ENCODE data around the gene B4GALT1. TPM values are rescaled to one million over a fixed set of nuclear protein-coding genes. Genes with fewer than 3 reads are reported as not detected.

B4GALT1 gene
- total RNA-seq, 4 donors from 2014 or later = 23.7 to 126 (median 93.7) TPM

GRCh38 chr9:33143241-33143661 lies 23.9 kb downstream of the B4GALT1 start:
- H3K9me3 ChIP-seq = no peaks in the 10 kb centered on the region
- WGBS, 2 donors (ENCODE audit: low coverage in 1 of 2) = 68 to 80% methylated on average over 1 to 2 of the region's 2 CpGs
- H3K27me3 ChIP-seq = no peaks in the 10 kb centered on the region
- H3K27ac ChIP-seq = peak overlapping the region in 1 of 4 donors; percentile 36
- H3K4me3 ChIP-seq = no peak overlapping the region
- H3K4me1 ChIP-seq = peaks cover 28 to 84% (median 39%) of the 10 kb centered on the region in 4 donors
- peak; percentile 7 for DNase-seq
- intact Hi-C loops (cut with DNase I; ENCODE audit: low total_unique reads) (no loop called here), in situ Hi-C loops (cut with MboI; ENCODE audit: low pct_ligation_motif_present in 1 of 4, low pct_unique_long_range_greater_than_20kb in 1 of 4, low sequenced_read_pairs in 3 of 4) (no loop called here)
- H3K36me3 ChIP-seq = no peaks in the 10 kb centered on the region
- TF ChIP-seq EP300 (IDR thresholded peaks at IDR 0.05; ENCODE audit: low read depth) = no peak
- TF ChIP-seq POLR2AphosphoS5 (IDR thresholded peaks at IDR 0.05) = no peak
- TF ChIP-seq CTCF (IDR thresholded peaks at IDR 0.05) = no peak
- TF ChIP-seq POLR2A (IDR thresholded peaks at IDR 0.05) = no peak

- H3K27ac ChIP-seq = peak overlapping the region in 1 of 4 donors; percentile 36
Measured at GRCh38 chr9:33142535-33142934, 24.6 kb downstream of the B4GALT1 start.

GRCh38 chr9:33140401-33141360 lies 26.5 kb downstream of the B4GALT1 start:
- no peaks in the 10 kb centered on the region for H3K36me3 ChIP-seq
- peak overlapping the region; percentile 59 to 68 (median 64) for H3K27ac ChIP-seq
- H3K9me3 ChIP-seq = no peaks in the 10 kb centered on the region
- in situ Hi-C loops (cut with MboI; ENCODE audit: low pct_ligation_motif_present in 1 of 4, low pct_unique_long_range_greater_than_20kb in 1 of 4, low sequenced_read_pairs in 3 of 4) = no loop called here
- intact Hi-C loops (cut with DNase I; ENCODE audit: low total_unique reads) = no loop called here
- 77% methylated on average over 9 of the region's 9 CpGs; no CpG with 5 or more reads in 1 of the 2 donors for WGBS, 2 donors (ENCODE audit: low coverage in 1 of 2)
- no peaks in the 10 kb centered on the region for H3K27me3 ChIP-seq
- TF ChIP-seq POLR2AphosphoS5 (IDR thresholded peaks at IDR 0.05) (no peak), CTCF (IDR thresholded peaks at IDR 0.05) (no peak), EP300 (IDR thresholded peaks at IDR 0.05; ENCODE audit: low read depth) (no peak), POLR2A (IDR thresholded peaks at IDR 0.05) (no peak)
- H3K4me3 ChIP-seq = no peak overlapping the region
- H3K4me1 ChIP-seq = peaks cover 20 to 82% (median 27%) of the 10 kb centered on the region in 4 donors
- DNase-seq = no peak

More at GRCh38 chr9:33142535-33142934, 24.6 kb downstream of the B4GALT1 start:
- DNase-seq = no peak
- H3K36me3 ChIP-seq = no peaks in the 10 kb centered on the region
- intact Hi-C loops (cut with DNase I; ENCODE audit: low total_unique reads) (no loop called here), in situ Hi-C loops (cut with MboI; ENCODE audit: low pct_ligation_motif_present in 1 of 4, low pct_unique_long_range_greater_than_20kb in 1 of 4, low sequenced_read_pairs in 3 of 4) (no loop called here)
- no peak for TF ChIP-seq CTCF (IDR thresholded peaks at IDR 0.05)
- no peak for TF ChIP-seq POLR2A (IDR thresholded peaks at IDR 0.05)
- TF ChIP-seq POLR2AphosphoS5 (IDR thresholded peaks at IDR 0.05) = no peak
- no peak for TF ChIP-seq EP300 (IDR thresholded peaks at IDR 0.05; ENCODE audit: low read depth)
- peaks cover 20 to 83% (median 32%) of the 10 kb centered on the region in 4 donors for H3K4me1 ChIP-seq
- no peaks in the 10 kb centered on the region for H3K9me3 ChIP-seq
- H3K27me3 ChIP-seq = no peaks in the 10 kb centered on the region
- no peak overlapping the region for H3K4me3 ChIP-seq
- 59 to 72% methylated on average over 4 to 5 of the region's 5 CpGs for WGBS, 2 donors (ENCODE audit: low coverage in 1 of 2)

- no peaks in the 10 kb centered on the region for H3K36me3 ChIP-seq
- H3K9me3 ChIP-seq = no peaks in the 10 kb centered on the region
- 46 to 67% methylated on average over 1 to 18 of the region's 18 CpGs for WGBS, 2 donors (ENCODE audit: low coverage in 1 of 2)
- peaks cover 20 to 79% (median 30%) of the 10 kb centered on the region in 4 donors for H3K4me1 ChIP-seq
- DNase-seq = peak; percentile 62
- peak overlapping the region; percentile 59 to 68 (median 64) for H3K27ac ChIP-seq
- intact Hi-C loops (cut with DNase I; ENCODE audit: low total_unique reads) = no loop called here
- H3K27me3 ChIP-seq = no peaks in the 10 kb centered on the region
- H3K4me3 ChIP-seq = no peak overlapping the region
- TF ChIP-seq POLR2AphosphoS5 (IDR thresholded peaks at IDR 0.05) = peak in 2 of 3 donors; percentile 29 to 36
- TF ChIP-seq EP300 (IDR thresholded peaks at IDR 0.05; ENCODE audit: low read depth) = no peak
- in situ Hi-C loops (cut with MboI; ENCODE audit: low pct_ligation_motif_present in 1 of 4, low pct_unique_long_range_greater_than_20kb in 1 of 4, low sequenced_read_pairs in 3 of 4) = no loop called here
Measured at GRCh38 chr9:33139421-33140228, 27.5 kb downstream of the B4GALT1 start.

Data from transverse colon (tissue), 4 donors.